Mucosa of gallbladder (tissue), 1 donor: ENCODE measurements around the gene TTLL8. TPM values are rescaled to one million over a fixed set of nuclear protein-coding genes. Genes with fewer than 3 reads are reported as not detected.

ENCODE experiments used
- DNase-seq: peaks from one replicate; pipeline ENCODE4 v3.0.0-alpha.2; 2020; ENCODE audit warnings: low spot score
- total RNA-seq: library from RNA; stranded (reverse); gene quantifications from one replicate; pipeline ENCODE4 v1.2.1, GENCODE V29; 2021
- donor health status: DM: no; HTN: no; CAD: no.

TTLL8 gene
- total RNA-seq, 1 donor from 2014 or later: not detected

DNA sequence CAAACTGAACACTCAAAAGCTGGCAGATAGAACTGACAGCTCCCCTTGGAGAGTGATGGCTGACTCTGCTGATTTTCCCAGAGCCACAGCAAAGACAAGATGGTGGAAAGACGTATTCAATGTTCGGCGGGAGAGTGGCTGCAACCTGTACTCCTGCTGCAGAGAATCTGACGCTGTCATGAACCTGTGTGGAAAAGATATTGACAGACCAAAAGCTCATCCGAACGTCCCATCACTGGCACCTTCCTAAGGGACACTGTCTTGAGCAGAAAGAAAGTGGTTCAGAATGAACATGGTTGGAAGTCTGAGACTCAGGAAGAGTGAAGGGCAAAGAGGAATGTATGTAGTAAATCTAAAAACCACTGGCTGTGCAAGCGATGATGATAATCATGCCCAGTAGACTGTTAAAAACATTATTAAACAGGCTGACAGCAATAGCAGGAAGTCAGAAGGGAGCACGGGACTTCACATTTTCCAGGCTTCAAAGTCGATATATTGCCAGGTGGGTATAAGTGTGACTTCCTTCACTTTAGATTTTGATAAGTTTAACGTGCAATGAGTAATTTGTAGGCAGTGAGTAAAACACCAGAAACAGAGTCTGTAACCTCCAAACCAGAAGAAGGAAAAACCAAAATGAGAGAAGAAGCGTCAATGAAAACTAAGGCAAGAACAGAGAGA lies 39.4 kb downstream of the TTLL8 start:
- DNase-seq: no peak

DNA sequence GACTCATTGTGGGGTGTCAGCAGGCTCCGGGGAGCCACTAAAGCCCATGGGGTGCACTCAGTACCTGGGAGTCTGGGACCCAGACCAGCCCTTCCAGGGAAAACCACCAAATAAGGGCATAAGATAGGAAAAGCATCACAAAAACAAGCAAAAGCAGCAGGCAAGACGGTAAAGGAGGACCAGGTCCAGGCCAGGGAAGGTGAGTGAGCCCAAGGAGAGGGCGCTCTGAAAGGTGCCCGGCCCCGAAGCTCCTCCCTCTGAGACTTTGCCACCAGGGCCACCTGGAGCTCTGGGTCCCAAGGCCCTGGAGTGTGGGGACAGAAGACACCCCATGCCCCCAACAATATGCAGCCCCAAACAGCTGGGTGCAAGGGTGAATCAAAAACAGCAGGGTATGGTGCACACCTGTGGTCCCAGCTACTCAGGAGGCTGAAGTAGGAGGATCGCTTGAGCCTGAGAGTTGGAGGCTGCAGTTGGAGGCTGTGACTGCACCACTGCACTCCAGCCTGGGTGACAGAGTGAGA lies 40.3 kb downstream of the TTLL8 start:
- no peak for DNase-seq

DNA sequence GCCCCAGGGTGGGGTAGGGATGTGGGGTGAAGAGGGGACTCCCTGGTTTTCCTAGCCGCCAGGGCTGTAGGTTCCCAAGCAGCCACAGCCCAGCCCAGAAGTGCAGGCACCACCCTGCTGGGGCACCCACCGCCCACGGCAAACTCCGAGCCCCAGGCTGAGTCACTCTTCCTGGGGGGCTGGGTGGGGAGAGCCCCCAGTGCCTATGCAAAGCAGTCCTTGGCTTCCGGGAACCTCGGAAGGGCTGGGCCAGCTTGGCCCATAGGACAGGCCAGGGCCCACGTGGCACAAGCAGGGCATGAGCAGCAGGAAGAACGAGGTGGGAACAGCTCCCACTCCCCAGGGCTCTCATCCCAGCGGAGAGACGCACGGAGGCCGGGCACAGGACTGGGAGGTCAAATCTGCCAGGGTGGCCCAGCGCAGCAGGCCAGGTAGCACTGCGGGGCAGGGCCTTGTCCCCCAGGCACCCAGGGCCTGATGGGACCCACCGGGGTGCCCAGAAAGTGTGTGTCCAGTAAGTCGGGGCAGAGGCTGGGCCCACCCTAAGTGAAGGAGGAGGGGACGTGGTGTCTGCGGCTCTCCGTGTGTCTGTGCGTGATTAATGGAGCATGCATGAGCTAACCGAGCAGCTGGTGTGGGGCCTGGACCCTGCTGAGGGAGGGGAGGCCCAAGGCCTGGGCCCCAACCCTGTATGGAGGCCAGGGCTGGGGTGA lies 41.0 kb downstream of the TTLL8 start:
- DNase-seq: no peak

DNA sequence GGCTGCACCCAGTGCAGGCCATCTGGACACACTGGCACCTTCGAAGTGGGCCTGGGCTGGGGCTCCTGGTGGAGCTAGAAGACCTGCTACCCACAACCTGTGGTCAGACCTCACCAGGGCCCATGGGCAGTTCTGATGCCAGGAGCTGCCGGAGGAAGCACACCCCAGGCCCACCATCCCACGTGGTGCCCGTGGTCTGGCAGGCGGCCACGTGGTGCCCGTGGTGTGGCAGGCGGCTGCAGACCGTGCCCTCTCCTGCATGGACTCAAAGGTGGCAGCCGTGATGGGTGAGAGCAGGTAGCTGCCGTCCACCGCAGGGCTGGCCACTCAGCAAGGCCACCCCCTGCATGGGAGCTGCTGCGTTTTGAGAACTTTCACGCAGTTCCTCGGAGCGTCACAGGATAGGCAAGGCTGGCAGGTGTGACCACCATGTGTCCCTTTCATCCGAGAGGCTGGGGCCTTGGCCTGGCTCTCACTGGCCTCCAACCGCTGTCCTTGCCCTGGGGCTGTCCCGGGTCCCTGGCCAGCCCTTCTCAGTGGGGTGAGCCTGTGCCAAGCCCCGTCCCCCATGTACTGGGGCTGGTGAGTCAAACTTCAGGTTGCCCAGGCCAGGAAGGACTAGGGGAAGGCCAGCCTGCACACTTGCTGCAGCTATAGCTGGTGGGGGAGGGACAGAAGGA lies 41.6 kb downstream of the TTLL8 start:
- no peak for DNase-seq

DNA sequence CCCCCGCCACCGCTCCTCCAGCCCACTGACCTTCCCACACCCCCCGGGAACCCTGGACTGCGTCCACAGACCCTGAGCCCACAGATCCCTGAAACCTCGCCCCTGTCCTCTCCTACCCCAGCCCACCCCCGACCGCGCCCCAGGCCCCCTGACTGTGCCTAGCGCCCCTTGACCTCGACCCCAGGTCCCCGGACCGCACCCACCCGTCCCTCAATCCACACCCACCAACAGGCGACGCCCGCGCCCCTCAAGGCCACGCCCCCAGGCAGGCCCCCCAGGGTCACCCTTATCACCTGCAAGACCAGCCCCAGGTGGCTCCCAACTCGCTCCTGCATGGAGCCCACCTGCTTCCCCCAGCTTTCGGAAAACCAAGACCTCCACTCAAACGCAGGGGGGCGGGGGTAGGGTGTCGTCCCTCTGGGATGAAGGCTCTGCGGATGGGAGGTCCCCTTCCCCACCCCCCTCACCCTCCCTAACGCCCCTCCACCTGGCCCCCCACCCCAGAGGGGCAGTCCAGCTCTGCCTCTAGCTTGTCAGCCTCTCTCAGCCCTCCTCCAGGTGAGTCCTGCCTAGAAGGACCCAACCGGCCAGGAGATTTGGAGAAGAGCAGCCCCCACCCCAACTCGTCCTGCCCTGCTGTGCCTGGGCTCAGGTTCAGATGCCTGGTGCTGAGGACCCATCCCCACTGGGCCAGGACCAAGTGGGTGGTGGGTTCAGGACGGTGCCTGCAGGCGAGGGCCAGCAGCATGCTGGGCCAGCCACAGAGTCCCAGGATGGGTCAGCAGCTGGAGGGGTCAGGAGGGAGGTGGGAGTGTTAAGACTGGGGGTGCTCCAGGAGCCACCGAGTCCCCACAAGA lies 42.4 kb downstream of the TTLL8 start:
- no peak for DNase-seq

DNA sequence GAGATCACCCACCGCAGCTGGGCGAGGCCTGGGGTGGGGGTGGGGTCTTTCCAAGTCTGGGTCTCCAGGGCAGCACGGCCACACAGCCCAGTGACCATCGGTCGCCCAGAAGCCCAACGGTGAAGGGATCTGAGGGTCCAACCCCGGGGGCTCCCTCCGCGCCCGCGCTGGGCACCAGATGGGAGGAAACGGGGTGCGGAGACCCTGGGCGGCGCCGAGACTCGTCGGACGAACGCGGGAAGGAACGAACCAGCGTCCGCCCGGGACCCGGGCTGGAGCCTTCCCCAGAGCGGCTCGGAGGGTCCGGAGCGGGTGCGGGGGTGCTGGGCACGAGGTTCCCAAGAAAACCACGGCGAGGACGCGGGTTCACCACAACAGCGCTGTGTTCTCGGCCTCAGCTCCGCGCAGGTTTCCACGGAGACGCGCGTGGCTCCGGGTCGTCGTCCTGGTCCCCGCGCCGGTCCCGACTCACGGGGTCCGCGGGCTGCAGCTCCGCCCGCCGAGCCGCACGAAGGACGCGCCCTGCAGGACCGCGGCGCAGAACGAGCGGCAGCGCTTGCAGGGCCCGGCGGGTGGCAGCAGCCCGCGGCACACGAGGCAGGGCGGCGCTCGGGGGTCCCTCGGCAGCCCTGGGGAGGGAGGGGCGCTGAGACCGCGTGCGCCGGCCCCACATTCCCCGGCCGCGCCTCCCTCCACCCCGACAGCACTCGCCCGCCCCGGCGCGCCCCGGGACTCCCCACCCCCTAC lies 43.3 kb downstream of the TTLL8 start:
- DNase-seq: no peak

DNA sequence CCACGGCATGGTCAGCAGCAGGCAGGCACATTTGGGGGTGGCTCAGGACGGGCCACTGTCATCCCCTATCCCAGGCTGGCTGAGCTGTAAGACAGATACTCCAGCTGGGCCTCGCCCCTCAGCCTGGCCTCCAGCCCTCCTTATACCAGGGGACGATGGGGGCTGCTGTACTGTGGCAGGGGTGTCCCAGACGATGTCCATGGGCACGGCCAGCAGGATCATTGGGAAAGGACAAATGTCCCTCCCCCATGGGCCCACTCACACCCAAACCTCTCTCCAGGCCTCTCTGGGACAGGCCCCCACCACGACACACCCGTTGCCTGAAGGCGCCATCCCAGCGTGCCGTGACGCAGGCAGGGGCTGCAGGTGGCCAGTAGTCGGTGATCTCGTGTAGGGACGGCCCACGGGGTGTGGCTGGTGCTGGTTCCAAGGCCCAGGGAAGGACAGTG lies 44.0 kb downstream of the TTLL8 start:
- no peak for DNase-seq

DNA sequence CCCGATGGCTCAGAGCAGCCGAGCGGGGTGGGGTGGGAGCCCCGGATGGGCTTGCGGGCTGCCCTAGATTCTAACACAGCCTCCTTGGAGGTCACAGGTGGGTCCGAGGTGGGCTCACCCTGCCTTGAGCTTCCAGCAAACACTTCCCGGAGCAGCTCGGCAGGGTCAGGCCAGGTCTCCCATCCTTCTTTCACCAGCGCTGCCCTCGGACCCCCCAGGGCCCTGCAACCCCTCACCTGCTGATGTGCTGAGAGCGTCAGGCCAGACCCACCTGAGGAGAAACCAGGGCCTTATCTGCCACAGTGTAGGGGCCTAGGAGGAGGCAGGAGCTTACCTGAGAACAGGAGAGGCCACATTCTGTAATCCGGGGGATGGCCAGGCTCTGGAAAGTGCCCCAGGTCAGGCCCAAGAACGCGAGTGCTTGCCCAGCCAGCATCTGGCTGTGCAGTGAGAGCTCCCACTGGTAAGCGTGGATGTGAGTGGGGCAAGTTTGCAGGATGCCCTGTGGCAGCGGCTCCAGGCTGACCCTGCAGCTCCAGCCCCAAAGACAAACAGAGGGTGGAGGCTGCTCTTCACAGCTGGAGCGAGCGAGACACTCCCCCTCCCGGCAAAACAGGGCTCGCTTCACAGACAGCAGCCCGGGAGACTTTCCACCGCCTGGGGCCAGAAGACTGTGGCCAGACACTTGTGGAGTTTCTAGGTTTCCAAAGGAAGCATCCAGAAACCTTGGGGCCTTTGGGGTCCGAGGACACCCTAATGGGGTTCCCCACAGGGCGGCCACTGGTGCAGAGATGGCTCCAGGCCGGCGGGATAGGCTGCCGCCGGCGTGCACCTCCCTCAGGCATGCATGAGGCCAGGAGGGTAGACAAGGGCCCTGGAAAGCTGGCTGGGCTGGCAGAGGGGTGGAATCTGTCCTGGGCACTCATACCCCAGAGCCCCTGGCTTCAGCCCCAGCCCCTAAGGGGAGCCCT lies 45.6 kb downstream of the TTLL8 start, which contains the start of gene IL17REL:
TSS of gene IL17REL (minus strand) at position 555 of the 971 bp plus-strand sequence. CDS start at position 436, 119 bp downstream.
- DNase-seq: no peak

DNA sequence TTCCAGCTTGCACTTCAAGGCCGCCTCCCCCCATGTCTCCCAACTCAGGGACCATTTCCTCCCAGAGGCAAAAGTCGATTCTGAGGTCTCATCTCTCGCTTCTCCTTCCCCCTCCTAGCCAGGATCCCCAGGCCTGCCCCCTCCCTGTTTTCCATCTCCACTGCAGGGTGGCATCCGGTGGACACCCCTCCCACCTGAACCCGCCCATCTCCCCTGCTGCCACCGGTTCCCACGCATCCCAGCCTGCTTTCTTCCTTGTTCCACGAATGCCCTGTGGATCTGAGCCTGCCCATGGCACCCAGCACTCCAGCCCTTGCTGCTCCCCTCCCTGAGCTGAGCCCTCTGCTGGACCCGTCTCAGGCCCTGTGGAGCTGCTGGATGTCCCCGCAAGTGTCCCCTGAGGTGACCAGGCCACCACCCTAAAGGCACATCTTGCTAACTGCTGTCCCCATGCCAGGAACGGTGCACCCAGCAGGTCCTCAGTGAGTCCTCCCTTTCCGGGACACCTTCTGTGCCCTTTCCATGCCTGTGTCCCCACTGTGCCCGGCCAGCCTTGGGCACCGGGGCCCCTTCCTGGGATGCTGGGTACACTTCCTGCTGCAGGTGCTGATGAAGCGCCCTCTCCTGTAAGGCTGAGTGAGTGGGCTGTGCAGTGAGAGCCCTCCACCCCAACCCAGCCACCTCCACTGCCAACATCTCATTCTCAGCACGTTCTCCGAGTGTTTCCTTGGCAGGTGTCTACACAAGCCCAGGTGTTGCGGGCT lies 46.5 kb downstream of the TTLL8 start:
- DNase-seq: no peak

DNA sequence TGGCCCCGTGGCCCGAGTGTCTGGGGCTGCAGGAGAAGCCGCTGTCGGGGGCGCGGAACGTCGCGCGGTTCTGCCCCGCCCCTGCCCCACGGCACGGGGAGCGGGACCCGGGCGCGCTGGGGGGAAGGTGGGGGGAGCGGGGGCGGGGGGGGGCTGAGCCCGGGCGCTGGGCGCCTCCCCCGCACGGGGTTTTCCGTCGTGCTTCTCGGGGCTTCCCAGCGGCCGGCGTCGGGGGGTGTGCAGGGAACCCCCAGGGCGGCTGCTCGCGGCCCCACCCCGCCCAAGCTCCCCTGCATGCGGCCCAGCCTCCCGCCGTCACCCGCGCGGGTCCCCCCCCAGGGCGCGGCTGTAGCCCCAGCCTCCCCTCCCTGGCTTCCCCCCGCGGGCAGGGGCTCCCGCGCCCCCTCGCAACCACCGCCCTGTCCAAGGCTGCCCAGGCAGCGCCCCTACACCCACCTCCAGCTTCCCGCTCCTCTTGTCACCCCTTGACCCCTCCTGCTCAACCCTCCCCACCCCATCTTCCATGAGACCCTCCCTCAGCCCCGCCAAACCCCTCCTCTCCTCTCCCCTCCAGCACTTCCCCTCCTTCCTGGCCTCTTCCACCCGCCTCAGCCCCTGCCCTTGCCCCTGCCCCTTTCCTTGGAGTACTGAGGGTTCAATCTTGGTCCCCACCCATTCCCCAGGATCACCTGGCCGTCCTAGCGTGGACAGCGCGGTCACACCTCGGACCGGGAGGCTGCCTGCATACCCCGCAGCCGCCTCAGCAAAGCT lies 47.2 kb downstream of the TTLL8 start:
- DNase-seq: no peak

DNA sequence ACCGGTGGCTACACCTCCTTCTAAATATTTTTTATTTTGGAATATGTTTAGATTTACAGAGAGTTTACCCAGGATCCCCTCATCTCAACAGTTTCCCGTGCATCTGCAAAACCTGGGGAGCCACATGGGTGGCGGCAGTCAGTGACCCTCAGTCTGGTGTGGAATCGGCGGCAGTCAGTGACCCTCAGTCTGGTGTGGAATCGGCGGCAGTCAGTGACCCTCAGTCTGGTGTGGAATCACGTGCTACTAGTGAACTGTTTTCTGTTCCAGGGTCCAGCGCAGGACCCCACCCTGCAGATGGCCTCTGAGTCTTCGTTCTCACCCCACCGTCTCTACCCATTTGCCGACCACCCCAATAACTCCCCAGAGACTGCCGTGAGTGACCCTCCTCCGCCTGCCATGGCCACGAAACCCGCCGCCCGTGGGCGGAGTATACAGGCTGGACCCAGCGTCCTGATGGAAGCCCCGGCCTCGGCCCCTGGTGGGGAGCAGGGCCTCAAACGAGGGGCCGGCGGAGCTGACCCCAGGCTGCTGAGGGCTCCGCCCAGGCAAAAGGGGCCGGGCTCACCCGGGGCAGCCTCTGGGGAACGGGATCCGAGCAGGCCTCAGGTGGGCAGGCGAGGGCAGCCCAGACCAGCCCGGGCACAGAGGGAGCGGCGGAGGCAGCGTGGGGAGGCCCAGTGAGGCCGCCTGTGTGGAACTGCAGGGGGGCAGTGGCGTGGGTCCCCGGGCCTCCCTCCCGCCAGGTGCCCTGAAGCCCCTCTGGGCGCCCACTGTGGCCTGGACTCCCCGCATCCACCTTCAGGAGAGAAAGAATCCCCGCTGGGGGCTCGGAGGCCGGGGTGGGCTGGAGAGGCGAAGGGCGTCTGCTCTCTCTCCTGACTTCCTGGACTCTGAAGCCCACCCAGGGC lies 48.1 kb downstream of the TTLL8 start:
- DNase-seq: no peak

DNA sequence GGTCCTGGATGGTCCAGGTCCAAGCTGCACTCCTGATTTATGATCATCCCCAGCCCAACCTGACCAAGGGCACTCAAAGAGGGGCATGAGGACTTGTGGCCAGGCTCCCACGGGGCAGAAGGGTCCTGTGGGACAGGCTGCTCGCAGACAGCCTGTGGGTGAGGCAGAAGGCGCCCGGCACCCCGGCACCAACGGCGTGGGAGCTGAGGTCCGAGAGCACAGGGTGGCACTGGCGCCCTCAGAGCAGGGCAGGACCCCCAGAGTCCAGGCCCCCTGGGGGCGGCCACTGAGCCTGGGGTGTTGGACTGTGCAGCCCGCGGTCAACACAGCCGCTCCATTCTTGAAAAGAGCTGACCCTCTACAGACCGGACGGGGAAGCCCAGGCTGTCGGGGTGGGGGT lies 48.8 kb downstream of the TTLL8 start:
- no peak for DNase-seq

DNA sequence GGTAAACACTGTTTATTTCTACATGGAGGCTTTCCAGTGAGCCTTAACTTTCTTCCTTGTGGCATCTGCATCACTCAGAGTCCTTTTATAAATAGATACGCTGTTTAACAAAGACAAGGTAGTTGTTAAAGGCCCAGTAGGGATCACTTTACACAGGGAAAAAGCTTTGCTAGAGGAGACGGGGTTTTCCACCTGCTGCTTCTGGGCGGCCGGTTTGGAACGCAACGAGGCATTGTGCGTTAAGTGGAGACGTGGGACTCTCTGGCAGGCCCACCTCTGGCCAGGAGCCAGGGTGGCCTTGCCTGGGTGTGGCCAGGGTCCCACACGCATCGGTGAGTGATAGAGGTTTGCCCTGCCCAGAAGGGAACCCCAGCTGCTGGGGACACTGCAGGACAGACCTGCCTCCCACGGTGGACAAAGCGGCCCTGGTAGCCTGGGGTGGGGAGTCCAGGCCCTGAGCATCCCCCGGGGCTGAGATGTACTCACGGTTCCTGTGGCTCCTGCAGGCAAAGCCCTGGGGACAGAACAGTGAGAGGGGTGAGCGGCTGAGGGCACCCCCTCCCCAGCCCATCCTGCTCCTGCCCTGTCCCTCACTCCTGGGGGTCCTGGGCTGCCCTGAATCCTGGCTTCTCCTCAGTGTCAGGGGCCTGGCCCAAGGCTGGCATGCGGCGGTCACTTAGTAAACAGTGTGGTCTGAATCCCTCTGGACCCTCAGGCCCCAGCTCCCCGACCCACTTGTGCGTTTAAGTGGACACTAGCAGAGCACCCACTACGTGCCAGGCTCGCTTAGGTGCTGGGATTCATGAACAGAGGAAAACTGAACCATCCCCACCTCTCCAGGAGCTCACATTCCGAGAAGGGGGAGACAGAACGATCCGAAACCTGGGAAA lies 49.7 kb downstream of the TTLL8 start:
- DNase-seq: no peak

DNA sequence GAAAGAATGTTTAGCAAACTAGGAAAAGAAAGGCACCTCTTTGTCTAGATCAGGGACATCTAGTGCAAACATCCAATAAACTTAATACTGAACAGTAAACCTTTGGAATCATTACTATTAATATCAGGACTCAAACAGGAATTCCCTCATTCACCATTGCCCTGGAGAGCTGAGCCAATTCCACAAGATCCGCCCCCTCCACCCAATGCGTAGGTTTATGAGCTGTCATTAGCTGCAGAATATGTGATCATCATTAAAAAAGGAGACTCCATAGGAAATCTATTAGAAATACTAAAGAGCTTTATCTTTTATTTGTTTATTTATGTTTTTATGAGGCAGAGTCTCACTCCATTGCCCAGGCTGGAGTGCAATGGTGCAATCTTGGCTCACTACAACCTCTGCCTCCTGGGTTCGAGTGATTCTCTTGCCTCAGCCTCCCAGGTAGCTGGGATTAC lies 51.0 kb downstream of the TTLL8 start:
- DNase-seq: no peak

DNA sequence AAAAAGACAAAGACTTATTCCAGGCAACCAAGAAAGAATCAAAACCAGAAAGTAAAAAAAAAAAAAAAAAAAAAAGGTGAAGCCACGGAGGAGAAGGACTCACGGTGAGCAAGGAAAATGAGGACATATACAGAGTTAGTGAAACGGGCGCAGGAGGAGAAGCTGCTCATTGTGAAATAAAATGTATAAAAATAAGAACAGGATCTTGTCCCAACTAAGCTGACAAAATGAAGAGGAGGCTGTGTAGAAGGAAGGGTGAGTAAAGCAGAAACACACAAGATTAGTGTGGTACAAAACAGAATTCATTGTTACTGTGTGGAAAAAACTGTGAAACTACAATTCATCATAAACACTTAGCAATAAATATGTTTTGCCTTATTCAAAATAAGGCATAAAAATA lies 53.2 kb downstream of the TTLL8 start:
- DNase-seq: no peak

DNA sequence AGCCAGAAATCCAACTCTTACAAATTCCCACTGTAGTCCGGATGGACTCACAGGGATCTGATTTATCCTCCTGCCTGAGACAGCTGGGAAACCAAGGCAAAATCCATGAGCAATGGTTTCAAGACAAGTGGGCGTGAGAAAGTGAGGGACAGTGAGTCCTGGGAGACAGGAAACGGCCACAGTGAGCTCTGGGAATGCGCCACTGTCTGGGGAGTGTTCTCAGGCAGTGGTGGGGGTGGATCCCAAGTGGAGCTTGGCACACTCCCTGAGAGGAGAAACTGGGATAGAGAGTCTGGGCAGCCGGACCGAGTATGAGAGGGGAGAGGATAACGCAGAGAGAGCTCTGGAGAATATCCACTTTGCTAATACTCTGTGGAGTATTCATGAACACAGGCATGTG lies 55.3 kb downstream of the TTLL8 start:
- DNase-seq: no peak
